Stimulated activated CD4-positive, alpha-beta T cell treated with anti-CD3 and anti-CD28 coated beads, Interleukin-4, amount 100 ng/mL, for 1 hour (primary cell): ENCODE measurements around the gene ZNF528.

Experiments used
- DNase-seq: peaks from one replicate; pipeline ENCODE4 v3.0.0-alpha.2; 2020

Gene ZNF528

GRCh38 chr19:52397310-52398080 lies at the start of gene ZNF528:
ZNF528 (plus strand) TSS chr19:52397849; CDS start chr19:52402014, 4,165 bp downstream.
- DNase-seq, result peak; percentile 95

DNA sequence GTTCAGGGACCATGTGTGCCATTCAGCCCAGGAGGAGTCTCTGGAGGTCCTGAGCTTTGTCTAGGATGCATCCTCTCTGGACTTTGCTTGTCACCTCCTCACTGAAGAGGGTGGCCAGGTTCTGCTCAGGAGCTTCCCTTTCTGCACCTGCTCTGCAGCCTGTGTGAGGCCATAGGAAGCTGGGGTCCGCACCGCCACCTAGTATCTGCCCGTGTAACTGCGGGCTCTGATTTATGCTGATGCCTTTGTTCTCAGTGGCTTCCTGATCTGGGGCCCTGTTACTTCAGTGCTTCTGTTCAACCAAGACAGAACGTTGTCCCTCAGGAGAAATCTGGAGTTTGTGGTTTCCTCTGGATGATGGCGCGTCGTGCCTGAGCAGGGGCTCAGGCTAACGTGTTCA lies 46.1 kb upstream of the ZNF528 start:
- DNase-seq, result no peak

DNA sequence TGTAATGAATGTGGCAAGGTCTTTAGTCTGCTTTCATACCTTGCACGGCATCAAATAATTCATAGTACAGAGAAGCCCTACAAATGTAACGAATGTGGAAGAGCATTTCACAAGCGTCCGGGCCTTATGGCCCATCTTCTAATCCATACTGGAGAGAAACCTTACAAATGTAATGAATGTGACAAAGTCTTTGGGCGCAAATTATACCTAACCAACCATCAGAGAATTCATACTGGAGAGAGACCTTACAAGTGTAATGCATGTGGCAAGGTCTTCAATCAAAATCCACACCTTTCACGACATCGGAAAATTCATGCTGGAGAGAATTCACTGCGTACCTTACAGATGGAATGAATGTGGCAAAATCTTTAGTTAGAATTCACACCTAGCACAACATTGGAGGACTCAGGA lies 31.2 kb upstream of the ZNF528 start:
- DNase-seq, result no peak

- DNase-seq, result peak; percentile 95
Measured at GRCh38 chr19:52369559-52370340, 27.9 kb upstream of the ZNF528 start, which contains the start of gene ZNF880. ZNF880 (plus strand) TSS chr19:52369923; CDS start chr19:52369966, 43 bp downstream.

- DNase-seq, result no peak
Measured at GRCh38 chr19:52370341-52370710, 27.3 kb upstream of the ZNF528 start.

- DNase-seq, result no peak
Measured at GRCh38 chr19:52391135-52391534, 6.5 kb upstream of the ZNF528 start.

DNA sequence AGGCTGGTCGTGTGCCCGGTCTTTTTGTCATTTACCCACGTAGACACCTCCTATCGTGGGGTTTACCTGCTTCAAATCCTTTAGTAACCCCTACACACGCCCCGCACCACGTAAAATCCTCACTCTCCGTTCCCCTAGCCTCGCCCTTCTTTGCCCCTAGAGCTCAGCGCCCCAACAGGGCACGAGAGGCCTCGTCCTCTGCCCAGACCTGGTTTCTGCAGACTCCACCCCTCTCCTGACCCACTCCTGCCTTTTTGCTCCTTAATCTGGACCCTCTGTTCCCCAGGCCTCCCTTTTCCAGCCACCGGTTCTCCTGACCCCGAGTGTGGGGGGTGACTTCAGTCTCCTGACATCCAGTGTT lies 412 bp downstream of the ZNF528 start:
- DNase-seq, result peak; percentile 2

DNA sequence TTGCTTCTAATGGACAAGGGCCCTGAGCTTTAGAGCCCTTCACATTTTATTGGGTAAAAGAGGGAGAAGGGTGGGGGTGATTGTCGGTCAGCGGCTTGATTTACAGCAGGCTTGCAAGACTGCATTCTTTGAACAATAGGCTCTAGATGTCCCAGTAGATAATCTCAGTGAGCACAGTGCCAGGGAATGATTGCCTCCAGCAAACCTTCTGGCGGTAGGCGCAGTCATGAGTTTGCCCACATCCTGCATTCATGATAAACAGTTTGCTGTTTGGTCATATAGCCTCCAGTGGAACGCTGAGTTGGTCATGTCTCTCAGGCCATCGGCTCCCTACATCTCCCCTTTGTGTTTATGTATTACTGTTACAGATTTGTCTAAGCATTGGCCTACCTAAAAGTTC lies 12.6 kb downstream of the ZNF528 start:
- DNase-seq, result no peak

GRCh38 chr19:52415711-52416110 lies 18.1 kb downstream of the ZNF528 start:
- no peak for DNase-seq

DNA sequence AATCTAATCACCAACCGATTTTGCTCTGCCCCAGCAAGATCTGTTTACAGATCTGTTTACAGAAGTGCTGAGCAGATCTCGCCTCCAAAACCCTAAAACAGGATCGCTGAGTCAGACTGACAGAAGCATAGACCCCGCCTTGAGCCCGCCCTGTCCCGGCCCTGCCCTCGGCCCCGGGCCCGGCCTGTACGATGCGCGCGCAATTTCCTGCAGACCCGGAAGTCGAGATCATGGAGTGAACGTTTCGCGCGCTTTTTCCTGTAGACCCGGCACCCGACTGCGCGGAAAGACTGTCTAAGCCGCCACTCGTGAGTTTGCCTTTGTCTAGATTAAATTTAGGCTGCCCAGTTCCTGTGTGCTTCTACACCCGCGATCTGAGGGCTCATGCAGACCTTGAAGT lies 31.3 kb downstream of the ZNF528 start, which contains the start of gene ZNF534:
TSS of gene ZNF534 (plus strand) at position 212 of the 400 bp plus-strand sequence. CDS start 2,327 bp downstream, outside the sequence.
- DNase-seq, result no peak

DNA sequence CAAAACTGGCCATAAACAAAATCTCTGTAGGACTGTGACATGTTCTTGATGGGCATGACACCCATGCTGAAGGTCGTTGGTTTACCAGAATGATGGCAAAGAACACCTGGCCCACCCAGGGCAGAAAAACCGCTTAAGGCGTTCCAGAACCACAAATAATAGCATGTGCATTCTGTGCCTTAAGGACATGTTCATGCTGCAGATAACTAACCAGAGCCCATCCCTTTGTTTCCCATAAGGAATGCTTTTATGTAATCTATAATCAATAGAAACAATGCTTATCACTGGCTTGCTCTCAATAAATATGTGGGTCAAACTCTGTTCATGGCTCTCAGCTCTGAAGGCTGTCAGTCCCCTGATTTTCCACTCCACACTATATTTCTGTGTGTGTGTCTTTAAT lies 44.5 kb downstream of the ZNF528 start:
- no peak for DNase-seq

GRCh38 chr19:52444506-52444905 lies 46.9 kb downstream of the ZNF528 start:
- DNase-seq, result no peak

DNA sequence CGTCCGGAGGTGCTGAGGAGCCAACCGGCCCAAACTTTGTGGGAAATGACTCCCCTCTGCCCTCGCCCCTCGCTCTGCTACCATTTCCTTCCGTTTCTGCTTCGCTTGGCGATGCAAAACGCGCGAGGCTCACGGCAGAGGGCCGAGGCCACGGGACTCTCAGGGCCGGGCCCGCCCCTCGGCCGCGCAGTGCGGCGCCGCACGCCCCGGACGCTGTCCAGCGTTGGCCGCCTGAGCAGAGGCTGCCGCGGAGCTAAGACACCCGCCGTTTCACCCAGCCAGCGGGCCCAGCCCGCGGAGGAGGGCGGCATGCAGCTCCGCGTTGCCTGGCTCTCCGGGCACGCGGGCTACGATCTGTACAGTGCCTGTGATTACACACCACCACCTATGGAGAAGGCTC lies 53.6 kb downstream of the ZNF528 start:
- DNase-seq, result no peak

GRCh38 chr19:52453324-52454094 lies 55.9 kb downstream of the ZNF528 start, which contains the start of gene ZNF578:
ZNF578 (plus strand) TSS chr19:52453553; CDS start chr19:52501846, 48,293 bp downstream.
- peak; percentile 67 for DNase-seq

- DNase-seq, result no peak
Measured at GRCh38 chr19:52464798-52465470, 67.3 kb downstream of the ZNF528 start.
